AML-193 (cell line): ENCODE measurements around the gene UQCC2.

Source experiments
- DNase-seq, 2 experiments: peaks; one replicate each; lab custom pipeline; 2025; lab: John Stamatoyannopoulos, UW

Gene UQCC2

DNA sequence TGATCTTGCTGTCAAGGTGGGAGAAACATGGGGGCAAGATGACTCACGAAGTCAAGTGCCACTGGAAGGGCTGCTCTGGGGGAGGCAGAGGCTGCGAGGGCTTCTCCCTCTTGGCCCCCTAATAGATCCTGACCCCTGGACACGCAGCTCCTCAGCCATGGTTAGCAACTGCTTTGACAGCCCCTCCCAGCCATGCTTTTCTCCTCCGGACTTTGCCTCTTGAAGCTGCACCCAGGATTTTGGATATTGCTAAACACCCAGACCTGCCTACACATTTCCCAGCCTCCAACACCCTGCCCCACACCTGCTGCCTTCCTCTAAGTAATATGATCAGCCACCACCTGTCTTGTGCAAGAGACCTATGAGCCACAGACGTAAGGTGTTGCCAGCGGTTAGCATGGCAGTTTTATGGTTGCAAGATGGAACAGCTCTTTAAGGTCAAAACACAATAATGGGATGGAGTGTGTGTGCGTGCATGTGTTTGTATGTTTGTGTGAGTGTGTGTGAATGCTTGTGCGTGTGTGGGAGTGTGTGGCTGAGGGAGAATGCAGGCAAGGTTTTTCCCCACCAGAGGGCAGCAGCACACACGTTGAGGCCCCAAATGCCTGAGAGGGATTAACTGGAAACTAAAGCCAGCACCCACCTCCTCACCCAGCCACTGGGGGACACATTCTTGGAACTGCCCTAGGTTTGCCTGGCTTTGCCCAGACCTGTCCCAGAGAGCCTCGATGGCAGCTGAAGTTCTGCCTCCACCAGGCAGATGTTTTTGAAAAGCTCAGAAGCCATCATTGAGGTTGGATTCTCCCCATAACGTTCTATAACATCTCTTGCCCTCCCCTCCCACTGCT, 32.7 kb upstream of the UQCC2 start:
- DNase-seq, result peak; percentile 61 to 81

DNA sequence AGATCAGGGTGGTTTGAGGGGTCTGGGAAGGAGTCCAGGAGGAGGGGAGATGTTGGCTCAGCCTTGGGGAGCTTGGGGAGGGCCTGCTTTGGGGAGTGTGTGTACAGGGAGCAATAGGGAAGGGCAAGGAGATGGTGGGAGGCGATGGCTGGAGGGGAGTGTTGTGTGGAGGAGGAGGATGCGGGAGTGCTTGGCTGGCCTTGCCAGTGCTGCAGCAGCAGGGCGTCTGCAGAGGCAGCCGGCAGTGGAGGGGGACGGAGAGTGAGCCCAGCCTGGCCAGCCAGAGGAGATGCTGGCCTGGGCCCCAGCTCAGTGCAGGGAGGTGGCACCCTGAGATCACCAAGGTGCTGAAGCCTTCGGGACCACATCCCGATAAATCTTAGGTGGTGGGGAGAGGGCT, 31.3 kb upstream of the UQCC2 start:
- DNase-seq, result no peak

DNA sequence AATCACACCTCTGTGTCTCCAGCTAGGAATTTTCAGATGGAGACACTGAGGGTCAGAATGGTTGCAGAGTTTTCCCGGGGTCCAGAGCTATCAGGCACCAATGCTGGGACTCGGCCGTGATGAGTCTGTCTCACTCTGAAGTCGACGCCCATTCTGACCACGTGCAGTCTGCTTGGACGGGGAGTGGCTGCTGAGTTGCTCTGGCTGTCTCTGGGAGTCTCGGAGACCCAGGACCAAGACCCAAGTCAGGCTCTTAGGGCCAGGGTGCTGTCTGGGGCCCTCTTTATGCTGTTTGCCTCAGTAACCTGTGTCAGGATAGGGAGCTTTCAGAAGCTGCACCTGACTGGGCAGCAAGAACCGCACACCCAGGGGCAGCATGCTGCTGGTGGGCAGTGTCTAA, 30.6 kb upstream of the UQCC2 start:
- no peak for DNase-seq

- no peak for DNase-seq
Observed at GRCh38 chr6:33740794-33741193, 29.3 kb upstream of the UQCC2 start.

DNA sequence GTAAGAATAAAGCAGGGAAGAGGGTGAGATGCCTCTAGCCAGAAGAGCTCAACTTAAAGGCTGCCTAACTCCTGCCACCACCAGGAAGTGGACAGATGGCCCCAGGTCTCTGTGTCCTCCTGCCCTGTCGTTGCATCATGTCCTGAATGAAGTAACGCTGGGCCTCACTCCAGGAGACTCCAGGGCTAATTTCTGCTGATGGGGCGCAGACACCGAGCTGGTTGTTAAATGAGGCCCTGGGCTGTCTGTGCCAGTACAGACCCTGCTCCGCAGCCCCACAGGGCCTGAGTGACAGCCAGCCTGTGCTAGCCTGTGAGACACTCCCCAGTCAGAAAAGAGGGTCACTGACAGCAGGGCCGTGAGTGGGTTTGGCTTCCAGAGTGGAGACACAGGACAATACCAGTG, 28.7 kb upstream of the UQCC2 start:
- peak; percentile 71 to 80 for DNase-seq

DNA sequence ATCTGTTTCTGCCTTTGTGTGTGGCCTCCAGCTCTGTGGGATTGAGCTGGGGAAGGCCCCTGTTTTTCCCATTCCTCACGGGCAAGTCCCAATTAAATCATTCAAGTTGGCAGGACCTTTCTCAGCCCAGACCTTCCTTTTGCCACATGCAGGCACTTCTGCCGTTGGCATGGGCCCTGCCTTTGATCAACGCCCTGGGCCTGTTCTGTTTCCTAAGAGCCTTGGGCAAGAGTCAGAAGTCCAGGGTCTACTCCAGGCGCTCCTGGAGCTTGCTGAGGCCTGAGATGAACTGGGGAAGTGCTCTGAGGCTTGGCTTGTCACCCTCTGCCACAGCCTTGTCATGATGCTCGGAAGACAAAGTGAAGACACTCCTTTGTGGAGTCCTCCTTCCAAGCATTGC, 28.1 kb upstream of the UQCC2 start:
- DNase-seq, result peak; percentile 21 to 27

GRCh38 chr6:33738879-33739278, 27.4 kb upstream of the UQCC2 start:
- no peak for DNase-seq

GRCh38 chr6:33738153-33738552, 26.7 kb upstream of the UQCC2 start:
- DNase-seq, result no peak

DNA sequence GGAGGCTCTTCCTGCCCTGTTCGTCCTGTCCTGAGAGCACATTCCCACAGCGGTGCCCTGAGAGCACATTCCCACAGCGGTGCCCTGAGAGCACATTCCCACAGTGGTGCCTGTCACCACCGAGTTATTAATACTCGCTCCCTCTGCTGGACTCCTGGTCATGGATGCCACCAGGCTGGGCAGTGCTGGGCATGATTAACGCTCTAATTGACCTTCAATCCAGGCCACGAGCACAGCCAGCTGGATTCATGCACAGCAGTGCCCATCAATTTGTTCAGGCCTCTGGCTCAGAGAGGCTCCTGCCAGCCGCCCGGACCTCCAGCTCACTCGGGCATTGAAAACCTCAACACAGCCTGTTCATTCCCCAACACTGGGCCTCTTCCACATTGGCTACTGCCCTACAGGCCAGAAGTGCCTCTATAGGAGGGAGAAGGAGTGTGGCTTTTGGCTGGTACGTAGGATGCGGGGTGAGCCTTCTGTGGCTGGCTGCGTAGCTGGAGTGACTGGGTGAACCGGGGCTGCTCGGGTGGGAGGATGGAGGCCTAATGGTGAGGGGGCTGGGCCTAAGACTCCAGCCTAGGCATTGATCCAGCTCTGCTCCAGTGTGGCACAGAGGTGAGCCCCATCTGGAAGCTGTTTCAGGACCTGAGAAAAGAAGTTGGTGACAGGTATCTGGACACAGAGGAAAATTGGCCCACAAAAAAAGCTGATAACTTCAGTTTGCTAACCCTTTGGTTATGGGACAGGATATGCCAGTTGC, 25.9 kb upstream of the UQCC2 start:
- DNase-seq, result no peak

DNA sequence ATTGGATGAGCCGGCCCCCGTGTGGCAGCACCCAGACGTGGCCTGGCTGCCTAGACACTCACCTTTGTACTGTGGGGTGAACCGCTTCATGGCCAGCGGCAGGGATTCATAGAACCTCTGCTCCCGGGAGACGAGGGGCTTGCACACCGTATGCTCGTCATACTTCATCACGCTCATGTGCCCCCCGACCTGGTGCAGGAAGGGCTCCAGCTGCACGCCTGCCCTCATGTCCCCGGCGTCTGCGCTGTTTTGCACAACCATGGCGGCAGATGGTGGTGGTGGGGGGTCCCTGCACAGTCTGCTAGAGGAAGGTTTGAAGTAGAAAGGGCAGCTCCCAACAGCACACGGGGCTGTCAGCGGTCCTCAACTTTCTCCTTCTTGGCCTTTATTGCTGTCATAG, 23.7 kb upstream of the UQCC2 start:
- DNase-seq, result no peak

DNA sequence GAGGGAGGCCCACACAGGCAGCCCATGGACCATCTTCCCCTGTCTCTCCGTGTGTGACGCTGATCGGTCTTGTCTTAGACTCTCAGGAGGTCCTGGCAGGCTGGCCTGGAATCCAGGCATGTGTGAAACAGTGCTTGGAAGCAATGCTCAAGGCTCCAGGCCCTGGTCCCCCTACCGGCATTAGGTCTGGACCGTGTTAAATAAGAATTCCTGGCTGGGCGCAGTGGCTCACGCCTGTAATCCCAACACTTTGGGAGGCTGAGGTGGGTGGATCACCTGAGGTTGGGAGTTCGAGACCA, 22.2 kb upstream of the UQCC2 start:
- no peak for DNase-seq

GRCh38 chr6:33732817-33733708, 21.6 kb upstream of the UQCC2 start:
- DNase-seq, result no peak

GRCh38 chr6:33732385-33732784, 20.9 kb upstream of the UQCC2 start:
- DNase-seq, result no peak

- DNase-seq, result no peak
Observed at GRCh38 chr6:33731751-33732282, 20.3 kb upstream of the UQCC2 start.

DNA sequence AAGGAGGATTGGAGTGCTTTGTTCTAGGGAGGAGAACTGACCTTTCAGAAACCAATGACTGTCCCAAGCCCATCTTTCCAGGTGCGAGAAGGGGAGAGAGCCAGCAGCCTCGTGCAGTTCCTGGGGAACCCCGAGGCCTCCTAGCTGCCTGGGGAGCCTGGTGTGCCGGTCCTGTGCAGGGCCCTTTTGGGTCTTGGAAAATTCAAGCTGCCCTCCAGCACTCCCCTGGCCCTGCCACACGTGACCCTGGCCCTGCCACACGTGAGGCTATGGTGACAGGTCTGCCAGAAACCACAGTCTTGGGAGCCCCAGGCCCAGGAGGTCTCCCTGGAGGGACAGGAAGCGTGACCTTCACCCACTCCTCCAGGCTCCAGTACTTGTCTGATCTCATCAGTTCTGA, 19.5 kb upstream of the UQCC2 start:
- DNase-seq, result no peak

DNA sequence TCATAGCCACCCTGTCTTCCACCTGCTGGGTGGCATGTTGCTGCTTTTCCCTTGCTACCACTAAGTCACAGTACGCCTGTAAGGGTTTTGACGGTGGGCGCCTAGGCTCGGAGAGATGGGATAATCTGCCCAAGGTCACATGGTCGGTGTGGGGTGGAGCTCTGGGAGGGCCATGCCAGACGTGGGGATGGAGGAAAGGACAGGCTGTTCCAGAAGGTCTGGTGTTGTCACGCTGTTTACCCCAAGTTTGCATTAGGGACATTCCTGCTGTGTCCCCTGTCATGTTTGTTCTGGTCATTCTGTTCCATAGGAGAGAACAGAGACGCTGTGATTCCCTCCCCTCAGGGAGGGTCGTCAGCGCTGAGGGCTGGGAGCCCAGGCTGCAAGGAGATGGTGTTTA, 19.1 kb upstream of the UQCC2 start:
- DNase-seq, result no peak

- DNase-seq, result no peak
Observed at GRCh38 chr6:33729059-33729458, 17.6 kb upstream of the UQCC2 start.

GRCh38 chr6:33728438-33728837, 16.9 kb upstream of the UQCC2 start:
- DNase-seq, result no peak

- DNase-seq, result no peak
Observed at GRCh38 chr6:33727932-33728331, 16.4 kb upstream of the UQCC2 start.

GRCh38 chr6:33727126-33727525, 15.6 kb upstream of the UQCC2 start:
- no peak for DNase-seq

GRCh38 chr6:33726696-33727095, 15.2 kb upstream of the UQCC2 start:
- no peak for DNase-seq

- DNase-seq, result no peak
Observed at GRCh38 chr6:33725891-33726673, 14.6 kb upstream of the UQCC2 start.
